Tibial nerve (tissue), 4 donors: ENCODE results near the gene SEC61A2.

Experiments used
- EP300 ChIP-seq, 2 donors: sonication (generic); formaldehyde crosslinking; IDR thresholded peaks; one replicate each; pipeline ENCODE4 v1.6.1; 2017; ENCODE audit warnings: antibody characterized with exemption in 2 of 2, mild to moderate bottlenecking in 1 of 2
- POLR2A ChIP-seq, 2 donors: fragments of 450-650 bp; IDR thresholded peaks; one replicate each; pipeline ENCODE4 v1.6.1; 2017; ENCODE audit warnings: antibody characterized with exemption in 2 of 2, mild to moderate bottlenecking in 2 of 2, moderate library complexity in 2 of 2
- TF ChIP-seq, protein P1 (sequence below), 5 experiments: fragments of 200-600 bp in 3 of 5; fragments of 450-650 bp in 2 of 5; sonication (generic) in 3 of 5; IDR thresholded peaks; one replicate each; pipeline ENCODE4 v1.5.1; 2016 to 2019; ENCODE audit warnings: antibody characterized with exemption in 5 of 5, mild to moderate bottlenecking in 3 of 5, moderate library complexity in 2 of 5

DNA sequence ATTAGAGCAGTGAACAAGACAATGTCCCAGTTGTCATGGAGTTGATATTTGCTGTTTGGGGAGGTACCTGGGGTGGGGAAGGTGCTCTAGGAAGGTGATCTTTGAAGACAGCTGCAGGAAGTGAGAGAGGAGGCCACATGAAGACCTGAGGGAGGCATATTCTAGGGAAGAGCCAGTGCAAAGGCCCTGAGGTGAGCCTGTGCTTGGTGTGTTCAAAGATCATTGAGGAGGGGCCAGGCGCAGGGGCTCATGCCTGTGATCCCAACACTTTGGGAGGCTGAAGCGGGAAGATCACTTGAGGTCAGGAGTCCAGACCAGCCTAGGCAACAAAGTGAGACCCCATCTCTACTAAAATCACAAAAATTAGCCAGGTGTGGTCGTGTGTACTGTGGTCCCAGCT, 15.1 kb downstream of the SEC61A2 start:
- TF ChIP-seq, protein P1, sequence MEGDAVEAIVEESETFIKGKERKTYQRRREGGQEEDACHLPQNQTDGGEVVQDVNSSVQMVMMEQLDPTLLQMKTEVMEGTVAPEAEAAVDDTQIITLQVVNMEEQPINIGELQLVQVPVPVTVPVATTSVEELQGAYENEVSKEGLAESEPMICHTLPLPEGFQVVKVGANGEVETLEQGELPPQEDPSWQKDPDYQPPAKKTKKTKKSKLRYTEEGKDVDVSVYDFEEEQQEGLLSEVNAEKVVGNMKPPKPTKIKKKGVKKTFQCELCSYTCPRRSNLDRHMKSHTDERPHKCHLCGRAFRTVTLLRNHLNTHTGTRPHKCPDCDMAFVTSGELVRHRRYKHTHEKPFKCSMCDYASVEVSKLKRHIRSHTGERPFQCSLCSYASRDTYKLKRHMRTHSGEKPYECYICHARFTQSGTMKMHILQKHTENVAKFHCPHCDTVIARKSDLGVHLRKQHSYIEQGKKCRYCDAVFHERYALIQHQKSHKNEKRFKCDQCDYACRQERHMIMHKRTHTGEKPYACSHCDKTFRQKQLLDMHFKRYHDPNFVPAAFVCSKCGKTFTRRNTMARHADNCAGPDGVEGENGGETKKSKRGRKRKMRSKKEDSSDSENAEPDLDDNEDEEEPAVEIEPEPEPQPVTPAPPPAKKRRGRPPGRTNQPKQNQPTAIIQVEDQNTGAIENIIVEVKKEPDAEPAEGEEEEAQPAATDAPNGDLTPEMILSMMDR (IDR thresholded peaks at IDR 0.05), result no peak
- no peak for TF ChIP-seq EP300 (IDR thresholded peaks at IDR 0.05)
- TF ChIP-seq POLR2A (IDR thresholded peaks at IDR 0.05), result no peak
